ENCODE results near the gene TCEANC. TPM values are rescaled to one million over a fixed set of nuclear protein-coding genes. Genes with fewer than 3 reads are reported as not detected.

TCEANC gene
- total RNA-seq, 1 experiment from 2014 or later, result 3.1 TPM

DNA sequence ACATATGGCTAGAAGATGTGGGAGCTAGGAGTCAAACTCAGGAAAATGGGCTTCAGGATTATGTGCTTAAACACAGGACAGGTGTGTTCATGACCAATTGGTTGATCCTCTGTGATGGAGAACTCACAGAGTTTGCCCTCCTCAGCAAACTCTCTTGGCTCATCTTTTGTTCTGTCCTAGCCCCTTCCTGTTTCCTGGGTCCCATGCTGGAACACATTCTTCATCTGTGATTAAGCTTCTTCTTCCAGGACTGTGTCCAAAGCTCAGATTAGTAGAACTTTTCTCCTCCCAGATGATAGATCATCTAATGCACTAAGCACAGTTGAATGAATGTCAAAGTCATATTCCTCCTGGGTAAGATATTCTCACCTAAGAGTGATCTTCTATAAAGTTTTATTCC lies 38.8 kb upstream of the TCEANC start:
- no peak overlapping the region for H2BK120ac ChIP-seq (ENCODE audit: low read depth, low read length, poor library complexity, severe bottlenecking)
- no peak overlapping the region for H4K8ac ChIP-seq (replicated peaks; ENCODE audit: insufficient read length, low read depth, low read length)
- no peak for DNase-seq
- H3K4me2 ChIP-seq (ENCODE audit: insufficient read depth, insufficient read length, low read length), result no peak overlapping the region
- H3K56ac ChIP-seq (ENCODE audit: insufficient read length, low read depth, low read length), result no peak overlapping the region
- no peak overlapping the region for H3K23ac ChIP-seq (ENCODE audit: insufficient read length, low read depth, low read length)
- H2AK5ac ChIP-seq (ENCODE audit: insufficient read length, low read length), result no peak overlapping the region
- H3K4me3 Mint-ChIP-seq, result no peak overlapping the region
- H3K18ac ChIP-seq (ENCODE audit: insufficient read length, low read depth, low read length), result no peak overlapping the region
- TF ChIP-seq, protein P1, sequence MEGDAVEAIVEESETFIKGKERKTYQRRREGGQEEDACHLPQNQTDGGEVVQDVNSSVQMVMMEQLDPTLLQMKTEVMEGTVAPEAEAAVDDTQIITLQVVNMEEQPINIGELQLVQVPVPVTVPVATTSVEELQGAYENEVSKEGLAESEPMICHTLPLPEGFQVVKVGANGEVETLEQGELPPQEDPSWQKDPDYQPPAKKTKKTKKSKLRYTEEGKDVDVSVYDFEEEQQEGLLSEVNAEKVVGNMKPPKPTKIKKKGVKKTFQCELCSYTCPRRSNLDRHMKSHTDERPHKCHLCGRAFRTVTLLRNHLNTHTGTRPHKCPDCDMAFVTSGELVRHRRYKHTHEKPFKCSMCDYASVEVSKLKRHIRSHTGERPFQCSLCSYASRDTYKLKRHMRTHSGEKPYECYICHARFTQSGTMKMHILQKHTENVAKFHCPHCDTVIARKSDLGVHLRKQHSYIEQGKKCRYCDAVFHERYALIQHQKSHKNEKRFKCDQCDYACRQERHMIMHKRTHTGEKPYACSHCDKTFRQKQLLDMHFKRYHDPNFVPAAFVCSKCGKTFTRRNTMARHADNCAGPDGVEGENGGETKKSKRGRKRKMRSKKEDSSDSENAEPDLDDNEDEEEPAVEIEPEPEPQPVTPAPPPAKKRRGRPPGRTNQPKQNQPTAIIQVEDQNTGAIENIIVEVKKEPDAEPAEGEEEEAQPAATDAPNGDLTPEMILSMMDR (conservative IDR thresholded peaks at IDR 0.05), result no peak
- H3K4ac ChIP-seq (ENCODE audit: low read depth, low read length), result no peak overlapping the region
- no peak overlapping the region for H2BK5ac ChIP-seq (ENCODE audit: insufficient read length, low read length)
- no peak overlapping the region for H3T11ph ChIP-seq (ENCODE audit: low read length)
- H3K27me3 ChIP-seq (ENCODE audit: insufficient read depth, low read length), result no peaks in the 10 kb centered on the region
- no peak overlapping the region for H3K27ac ChIP-seq (ENCODE audit: insufficient read length, low read depth, low read length)
- H3K79me1 ChIP-seq (ENCODE audit: insufficient read depth, low read depth, low read length, poor library complexity, severe bottlenecking), result no peaks in the 10 kb centered on the region
- peaks cover 0 to 7% (median 4%) of the 10 kb centered on the region in 3 experiments; a peak in 5 of 7 replicates for H3K36me3 Mint-ChIP-seq (ENCODE audit: insufficient read depth in 1 of 3, low read depth in 3 of 3)
- no peaks in the 10 kb centered on the region for H4K20me1 ChIP-seq (ENCODE audit: control insufficient read depth, insufficient read depth, insufficient read length)
- H4K5ac ChIP-seq (ENCODE audit: insufficient read length, low read depth, low read length), result no peak overlapping the region
- peaks cover 35 to 37% of the 10 kb centered on the region in 2 experiments for H3K9me3 Mint-ChIP-seq
- H3K23me2 ChIP-seq (ENCODE audit: insufficient read length, low read depth, low read length, poor library complexity, severe bottlenecking), result no peaks in the 10 kb centered on the region
- H3K27ac Mint-ChIP-seq, result no peak overlapping the region
- no peak overlapping the region for H2BK15ac ChIP-seq (ENCODE audit: low read depth, low read length)
- peaks cover 6% of the 10 kb centered on the region for H3K9me3 ChIP-seq (ENCODE audit: control insufficient read depth, low read depth, low read length)
- H2BK12ac ChIP-seq (ENCODE audit: insufficient read length, low read depth, low read length), result no peak overlapping the region
- 0 out of 4 replicates have a peak, but pooled peaks cover 0 to 2% of the 10 kb centered on the region in 2 experiments for H3K4me1 Mint-ChIP-seq
- H3K14ac ChIP-seq (ENCODE audit: insufficient read depth, low read length), result no peak overlapping the region
- H4K91ac ChIP-seq (ENCODE audit: insufficient read length, low read depth, low read length), result no peak overlapping the region
- H3K27me3 Mint-ChIP-seq (ENCODE audit: low read depth), result peaks cover 4% of the 10 kb centered on the region
- no peak overlapping the region for H2AFZ ChIP-seq (ENCODE audit: low read length)
- no peak overlapping the region for H3K9ac ChIP-seq (ENCODE audit: extremely low read depth, insufficient read length, low read length)
- H3K79me2 ChIP-seq (ENCODE audit: insufficient read depth, low read length), result no peaks in the 10 kb centered on the region
- no peaks in the 10 kb centered on the region for H3K4me1 ChIP-seq (ENCODE audit: insufficient read depth, low read length)
- H2BK20ac ChIP-seq (ENCODE audit: low read depth, low read length, poor library complexity, severe bottlenecking), result no peak overlapping the region

Data from H9 (cell line).